Heart left ventricle (tissue), 13 donors: ENCODE results near the gene CTSW.

Experiments used
- POLR2A ChIP-seq, 2 donors: fragments of 450-650 bp; IDR thresholded peaks; one replicate each; pipeline ENCODE4 v1.6.1; 2017; ENCODE audit warnings: antibody characterized with exemption in 2 of 2, mild to moderate bottlenecking in 2 of 2, moderate library complexity in 2 of 2
- TF ChIP-seq, protein P1 (sequence below), 12 donors: fragments of 200-600 bp; sonication (generic) in 4 of 12; IDR thresholded peaks; one replicate each; pipeline versions ENCODE4 v1.5.0 to v1.8.0; 2018 to 2022; ENCODE audit warnings: antibody characterized with exemption in 12 of 12, mild to moderate bottlenecking in 5 of 12
- donor health status: ischemic (EF 13 %, LVEDD 7.1; RV severe dilation, severe dysfunction).
- donor health status: DM: no; HTN: yes; CAD: no.
- donor health status: DM: no; HTN: no; CAD: no.
- donor health status: ischemic (EF 25% LVEDD 6.9; RV normal size, moderate dysfunction).
- donor health status: ischemic (EF 25% LVEDD 5.7; RV mildly dilated, moderate dysfunction).
- donor health status: ischemic (EF 35%, LVEDD 5.7; RV mildly dilated, moderate dysfunction).
- donor health status: nonischemic (EF 11% LVEDD 7.7; RV severe dilation, severe dysfunction).
- donor health status: DM: yes; HTN: yes; CAD: no.
- donor health status: PGD.
- donor health status: ischemic (EF 29% LVEDD 5.4; RV normal size, mild dysfunction).
- donor health status: nonischemic (EF 23%, LVEDD 6.1; RV moderate dilation, normal function).

DNA sequence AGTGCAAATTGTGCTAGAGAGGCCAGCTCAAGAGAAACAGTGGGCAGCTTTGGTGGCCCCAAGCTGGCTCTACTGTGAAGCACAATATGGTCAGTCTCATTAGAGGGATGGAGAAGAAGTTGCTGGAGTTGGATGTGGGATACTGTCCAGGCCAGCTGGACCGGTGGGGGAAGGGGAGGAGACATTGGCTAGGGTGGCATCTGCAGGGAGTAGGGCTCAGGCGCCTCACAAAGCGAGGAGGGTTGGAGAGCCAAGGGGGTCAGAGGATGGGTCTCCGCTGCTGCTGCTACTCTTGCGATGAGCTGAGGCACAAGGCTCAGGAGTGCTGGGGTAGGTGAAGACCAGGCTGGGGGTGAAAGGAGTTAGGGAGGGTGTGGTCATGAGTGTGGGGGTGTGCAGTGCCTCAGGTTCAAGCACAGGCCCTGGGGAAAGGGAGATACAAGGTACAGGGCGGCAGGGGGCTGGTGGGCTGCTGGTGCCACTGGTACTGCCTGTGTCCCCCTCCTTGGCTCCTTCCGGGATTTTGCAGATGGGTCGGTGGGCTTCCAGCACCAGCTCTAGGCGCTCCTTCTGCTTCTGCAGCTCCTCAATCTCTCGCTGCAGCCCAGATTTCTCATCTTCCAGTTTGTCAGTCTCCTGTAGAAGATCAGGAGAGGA lies 13.2 kb downstream of the CTSW start:
- no peak for TF ChIP-seq POLR2A (IDR thresholded peaks at IDR 0.05)
- TF ChIP-seq, protein P1, sequence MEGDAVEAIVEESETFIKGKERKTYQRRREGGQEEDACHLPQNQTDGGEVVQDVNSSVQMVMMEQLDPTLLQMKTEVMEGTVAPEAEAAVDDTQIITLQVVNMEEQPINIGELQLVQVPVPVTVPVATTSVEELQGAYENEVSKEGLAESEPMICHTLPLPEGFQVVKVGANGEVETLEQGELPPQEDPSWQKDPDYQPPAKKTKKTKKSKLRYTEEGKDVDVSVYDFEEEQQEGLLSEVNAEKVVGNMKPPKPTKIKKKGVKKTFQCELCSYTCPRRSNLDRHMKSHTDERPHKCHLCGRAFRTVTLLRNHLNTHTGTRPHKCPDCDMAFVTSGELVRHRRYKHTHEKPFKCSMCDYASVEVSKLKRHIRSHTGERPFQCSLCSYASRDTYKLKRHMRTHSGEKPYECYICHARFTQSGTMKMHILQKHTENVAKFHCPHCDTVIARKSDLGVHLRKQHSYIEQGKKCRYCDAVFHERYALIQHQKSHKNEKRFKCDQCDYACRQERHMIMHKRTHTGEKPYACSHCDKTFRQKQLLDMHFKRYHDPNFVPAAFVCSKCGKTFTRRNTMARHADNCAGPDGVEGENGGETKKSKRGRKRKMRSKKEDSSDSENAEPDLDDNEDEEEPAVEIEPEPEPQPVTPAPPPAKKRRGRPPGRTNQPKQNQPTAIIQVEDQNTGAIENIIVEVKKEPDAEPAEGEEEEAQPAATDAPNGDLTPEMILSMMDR (IDR thresholded peaks at IDR 0.05): no peak
